K562 (cell line): ENCODE data around the gene CBY3. TPM values are rescaled to one million over a fixed set of nuclear protein-coding genes. Genes with fewer than 3 reads are reported as not detected.

Source experiments
- CEBPB ChIP-seq: fragments of 450-650 bp; IDR thresholded peaks from 2 replicates; pipeline ENCODE4 v1.6.1; 2016; ENCODE audit warnings: missing genetic modification characterization, missing compliant biosample characterization
- E2F3 ChIP-seq: fragments of 250-450 bp; sonication (Bioruptor Pico); IDR thresholded peaks from 2 replicates; pipeline ENCODE4 v1.4.0; 2020; ENCODE audit warnings: mild to moderate bottlenecking
- FIP1L1 ChIP-seq: fragments of 200-400 bp; formaldehyde crosslinking; IDR thresholded peaks from 2 replicates; pipeline ENCODE4 v1.6.1; 2018; ENCODE audit warnings: mild to moderate bottlenecking, low read depth, low read length; ENCODE audit not compliant: poor library complexity, severe bottlenecking
- GTF2F1 ChIP-seq: IDR thresholded peaks from 2 replicates; pipeline ENCODE4 v1.6.1; 2011; ENCODE audit warnings: low read depth, low read length, improper control_type of control experiment
- HOXB6 ChIP-seq: fragments of 250-450 bp; sonication (Bioruptor Pico); IDR thresholded peaks from 2 replicates; pipeline ENCODE4 v1.5.1; 2022; ENCODE audit warnings: mild to moderate bottlenecking, borderline replicate concordance
- RAD51 ChIP-seq: fragments of 450-650 bp; IDR thresholded peaks from 2 replicates; pipeline ENCODE4 v1.7.1; 2016; ENCODE audit warnings: low read depth, mild to moderate bottlenecking, borderline replicate concordance
- SAFB ChIP-seq: fragments of 200-400 bp; formaldehyde crosslinking; IDR thresholded peaks from 2 replicates; pipeline ENCODE4 v1.6.1; 2017; ENCODE audit warnings: low read depth, low read length, borderline replicate concordance
- SMAD2 ChIP-seq: fragments of 150-350 bp; IDR thresholded peaks from 2 replicates; pipeline ENCODE4 v1.6.1; 2014; ENCODE audit warnings: low read depth, mild to moderate bottlenecking, low read length
- YY1 ChIP-seq, 3 experiments: IDR thresholded peaks; 2 replicates each; pipeline ENCODE4 v1.6.1; 2011; ENCODE audit warnings: low read length in 2 of 3, mild to moderate bottlenecking in 2 of 3, moderate library complexity in 2 of 3, borderline replicate concordance in 1 of 3, control low read depth in 1 of 3, low read depth in 1 of 3; ENCODE audit not compliant: insufficient read depth in 3 of 3, insufficient replicate concordance in 2 of 3, control insufficient read depth in 1 of 3, insufficient read length in 1 of 3; ENCODE audit errors: extremely low read depth in 1 of 3
- ZNF324 ChIP-seq: fragments of 250-450 bp; sonication (Bioruptor Pico); IDR thresholded peaks from 2 replicates; pipeline ENCODE4 v1.4.0; 2020; ENCODE audit warnings: mild to moderate bottlenecking
- ZNF77 ChIP-seq: fragments of 250-450 bp; sonication (Bioruptor Pico); IDR thresholded peaks from 2 replicates; pipeline ENCODE4 v1.5.0; 2020
- ZNF780A ChIP-seq: fragments of 250-450 bp; sonication (Bioruptor Pico); IDR thresholded peaks from 2 replicates; pipeline ENCODE4 v1.5.0; 2021; ENCODE audit warnings: mild to moderate bottlenecking
- polyA plus RNA-seq, 8 experiments: library from polyadenylated mRNA; depleted of rRNA in 4 of 8; stranded (reverse) in 5 of 8; unstranded in 3 of 8; fragments of >200 nt; fragmentation: Nextera tagmentation in 2 of 8; fragmentation: Illumina TruSeq in 1 of 8; extraction: Ambion mirVana in 2 of 8; extraction: Trizol in 1 of 8; gene quantifications; 2 replicates each; pipeline versions ENCODE4 v1.2.1 to v1.2.3, GENCODE V29; 2011 to 2014; ENCODE audit warnings: inconsistent platforms in 1 of 8, missing spikeins in 1 of 8
- total RNA-seq, 7 experiments: library from RNA; depleted of rRNA in 6 of 7; stranded (reverse); fragments of >200 nt in 6 of 7; fragmentation: Illumina TruSeq in 2 of 7; extraction: Trizol in 2 of 7; gene quantifications; 2 replicates each; pipeline versions ENCODE4 v1.2.1 to v1.2.3, GENCODE V29; 2011 to 2021; ENCODE audit warnings: low replicate concordance in 1 of 7
- TF ChIP-seq, protein P1 (sequence below), 2 experiments: fragments of 450-650 bp in 1 of 2; sonication (generic) in 1 of 2; formaldehyde crosslinking in 1 of 2; IDR thresholded peaks; 2 replicates each; pipeline versions ENCODE4 v1.7.1 to v1.9.0; 2016 to 2022; ENCODE audit warnings: inconsistent platforms in 1 of 2, mild to moderate bottlenecking in 1 of 2, missing genetic modification reagents in 1 of 2
- TF ChIP-seq, protein P2 (sequence below), 2 experiments: fragments of 450-650 bp in 1 of 2; sonication (generic) in 1 of 2; formaldehyde crosslinking in 1 of 2; IDR thresholded peaks in 1 of 2; conservative IDR thresholded peaks in 1 of 2; 2 replicates each; pipeline versions ENCODE4 v1.6.1 to v1.8.1; 2016 to 2023; ENCODE audit warnings: mild to moderate bottlenecking in 2 of 2, moderate library complexity in 2 of 2, inconsistent platforms in 1 of 2, missing genetic modification reagents in 1 of 2

The CBY3 gene
- total and polyA plus RNA-seq, 9 of the 15 experiments (the other 6 are each of a cell fraction or from before 2014, with no cell fraction given): not detected

DNA sequence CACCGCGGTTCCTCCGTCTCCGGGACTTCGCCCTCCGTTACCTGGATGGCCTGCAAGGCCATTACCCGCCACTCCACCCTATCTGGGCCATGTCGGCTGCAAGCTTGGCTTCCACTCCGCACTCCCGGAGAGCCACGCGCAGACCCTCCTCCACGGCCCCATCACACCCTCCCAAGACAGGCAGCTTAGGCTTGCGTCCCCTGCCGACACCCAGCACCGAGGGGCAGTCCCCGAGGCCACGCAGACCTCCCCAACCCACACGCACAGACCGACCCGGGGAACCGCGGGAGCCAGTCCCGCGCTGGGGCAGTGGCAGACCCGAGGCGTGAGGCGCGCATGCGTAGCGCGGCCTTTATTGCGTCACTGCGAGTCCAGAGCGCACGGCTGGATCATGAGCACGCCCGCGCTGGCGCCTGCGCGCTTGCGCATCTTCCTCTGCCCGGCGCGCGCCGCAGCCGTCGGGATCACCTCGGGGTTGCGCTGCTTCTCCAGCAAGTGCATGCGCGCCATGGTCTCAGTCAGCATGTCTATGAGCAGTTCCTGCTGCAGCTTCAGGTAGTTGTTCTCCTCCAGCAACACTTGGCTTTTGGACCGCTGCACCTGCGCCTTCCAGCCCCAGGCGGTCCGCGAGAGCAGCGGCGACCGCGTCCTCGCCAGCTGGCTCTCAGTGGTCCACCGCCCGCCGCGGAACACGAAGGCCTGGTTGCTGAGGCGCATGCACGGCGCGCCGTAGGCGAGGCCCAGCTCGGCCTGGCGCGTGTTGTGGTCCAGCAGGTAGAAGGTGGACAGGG lies 2.4 kb downstream of the CBY3 start (continued):
- TF ChIP-seq FIP1L1 (peak; percentile 74), CEBPB (tag) (peak; percentile 99), YY1 (IDR thresholded peaks at IDR 0.05; ENCODE audit: borderline replicate concordance in 1 of 3, control insufficient read depth in 1 of 3, extremely low read depth in 1 of 3, insufficient read depth in 3 of 3, insufficient read length in 1 of 3, insufficient replicate concordance in 2 of 3, low read depth in 1 of 3, low read length in 2 of 3) (peak in 2 of 3 experiments; percentile 9 to 74), ZNF324 (no peak), SMAD2 (no peak), E2F3 (CRISPR knock-in tag) (peak; percentile 81; the same call in 1 of the 2 replicates), HOXB6 (no peak), SAFB (peak; percentile 49; the same call in 1 of the 2 replicates), RAD51 (no peak), ZNF780A (CRISPR knock-in tag) (no peak), ZNF77 (CRISPR knock-in tag) (0 out of 2 replicates have a peak, but pooled peaks have one; percentile 61), GTF2F1 (no peak)
- TF ChIP-seq, protein P1, sequence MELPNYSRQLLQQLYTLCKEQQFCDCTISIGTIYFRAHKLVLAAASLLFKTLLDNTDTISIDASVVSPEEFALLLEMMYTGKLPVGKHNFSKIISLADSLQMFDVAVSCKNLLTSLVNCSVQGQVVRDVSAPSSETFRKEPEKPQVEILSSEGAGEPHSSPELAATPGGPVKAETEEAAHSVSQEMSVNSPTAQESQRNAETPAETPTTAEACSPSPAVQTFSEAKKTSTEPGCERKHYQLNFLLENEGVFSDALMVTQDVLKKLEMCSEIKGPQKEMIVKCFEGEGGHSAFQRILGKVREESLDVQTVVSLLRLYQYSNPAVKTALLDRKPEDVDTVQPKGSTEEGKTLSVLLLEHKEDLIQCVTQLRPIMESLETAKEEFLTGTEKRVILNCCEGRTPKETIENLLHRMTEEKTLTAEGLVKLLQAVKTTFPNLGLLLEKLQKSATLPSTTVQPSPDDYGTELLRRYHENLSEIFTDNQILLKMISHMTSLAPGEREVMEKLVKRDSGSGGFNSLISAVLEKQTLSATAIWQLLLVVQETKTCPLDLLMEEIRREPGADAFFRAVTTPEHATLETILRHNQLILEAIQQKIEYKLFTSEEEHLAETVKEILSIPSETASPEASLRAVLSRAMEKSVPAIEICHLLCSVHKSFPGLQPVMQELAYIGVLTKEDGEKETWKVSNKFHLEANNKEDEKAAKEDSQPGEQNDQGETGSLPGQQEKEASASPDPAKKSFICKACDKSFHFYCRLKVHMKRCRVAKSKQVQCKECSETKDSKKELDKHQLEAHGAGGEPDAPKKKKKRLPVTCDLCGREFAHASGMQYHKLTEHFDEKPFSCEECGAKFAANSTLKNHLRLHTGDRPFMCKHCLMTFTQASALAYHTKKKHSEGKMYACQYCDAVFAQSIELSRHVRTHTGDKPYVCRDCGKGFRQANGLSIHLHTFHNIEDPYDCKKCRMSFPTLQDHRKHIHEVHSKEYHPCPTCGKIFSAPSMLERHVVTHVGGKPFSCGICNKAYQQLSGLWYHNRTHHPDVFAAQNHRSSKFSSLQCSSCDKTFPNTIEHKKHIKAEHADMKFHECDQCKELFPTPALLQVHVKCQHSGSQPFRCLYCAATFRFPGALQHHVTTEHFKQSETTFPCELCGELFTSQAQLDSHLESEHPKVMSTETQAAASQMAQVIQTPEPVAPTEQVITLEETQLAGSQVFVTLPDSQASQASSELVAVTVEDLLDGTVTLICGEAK (IDR thresholded peaks at IDR 0.05): no peak; the same call in 1 of the 2 replicates
- TF ChIP-seq, protein P1 (CRISPR knock-in tag; IDR thresholded peaks at IDR 0.05): no peak
- TF ChIP-seq, protein P2, sequence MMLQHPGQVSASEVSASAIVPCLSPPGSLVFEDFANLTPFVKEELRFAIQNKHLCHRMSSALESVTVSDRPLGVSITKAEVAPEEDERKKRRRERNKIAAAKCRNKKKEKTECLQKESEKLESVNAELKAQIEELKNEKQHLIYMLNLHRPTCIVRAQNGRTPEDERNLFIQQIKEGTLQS (IDR thresholded peaks at IDR 0.05): peak; percentile 98
- TF ChIP-seq, protein P2 (CRISPR knock-in tag; conservative IDR thresholded peaks at IDR 0.05): peak; percentile 93
